Aorta (tissue), 5 donors: Measurements from ENCODE around the gene SVEP1. TPM values are rescaled to one million over a fixed set of nuclear protein-coding genes. Genes with fewer than 3 reads are reported as not detected.

Experiments used
- ATAC-seq: fragments of 200-7000 bp; cut with Tn5 transposase; one replicate; pipeline ENCODE4 v1.9.1; 2022; ENCODE audit warnings: moderate library complexity; ENCODE audit not compliant: low FRiP score
- DNase-seq, 2 donors: peaks; one replicate each; pipeline ENCODE4 v3.0.0-alpha.2; 2020
- H3K27ac ChIP-seq, 2 donors: one replicate each; pipeline ENCODE4 v1.5.1; 2013; ENCODE audit warnings: low read length in 2 of 2, mild to moderate bottlenecking in 2 of 2, moderate library complexity in 2 of 2, control low read depth in 1 of 2, inconsistent platforms in 1 of 2, low read depth in 1 of 2
- H3K27me3 ChIP-seq, 2 donors: one replicate each; pipeline ENCODE4 v1.6.1; 2013; ENCODE audit warnings: control low read depth in 1 of 2, low read length in 1 of 2, mild to moderate bottlenecking in 1 of 2, moderate library complexity in 1 of 2; ENCODE audit not compliant: insufficient read depth in 2 of 2, control insufficient read depth in 1 of 2
- H3K36me3 ChIP-seq, 2 donors: one replicate each; pipeline ENCODE4 v1.6.1; 2013; ENCODE audit warnings: control low read depth in 1 of 2, low read length in 1 of 2, mild to moderate bottlenecking in 1 of 2; ENCODE audit not compliant: insufficient read depth in 2 of 2, control insufficient read depth in 1 of 2
- H3K4me1 ChIP-seq, 2 donors: one replicate each; pipeline ENCODE4 v1.6.1; 2013; ENCODE audit warnings: low read length in 2 of 2, control low read depth in 1 of 2, mild to moderate bottlenecking in 1 of 2, moderate library complexity in 1 of 2; ENCODE audit not compliant: insufficient read depth in 2 of 2, control insufficient read depth in 1 of 2
- H3K4me3 ChIP-seq, 2 donors: one replicate each; pipeline ENCODE4 v1.5.1; 2013; ENCODE audit warnings: low read length in 2 of 2, control low read depth in 1 of 2, mild to moderate bottlenecking in 1 of 2
- H3K9me3 ChIP-seq: one replicate; pipeline ENCODE4 v1.6.1; 2013; ENCODE audit warnings: mild to moderate bottlenecking, low read length; ENCODE audit not compliant: control insufficient read depth
- WGBS, 2 donors: extraction: QIAGEN DNeasy Blood & Tissue Kit; methylation state at CpG; one replicate each; pipeline ENCODE4 v1.1.7; 2013; 5-methylcytosine and 5-hydroxymethylcytosine counted together
- intact Hi-C, 2 donors: fragments of 100-400 bp; cut with DNase I; formaldehyde crosslinking; loops; one replicate each; pipeline versions ENCODE4 v1.14.2 to v1.15.0; 2022
- polyA plus RNA-seq, 2 donors: library from polyadenylated mRNA; stranded (reverse); fragments of 200-250 nt; gene quantifications; one replicate each; pipeline ENCODE4 v1.2.3, GENCODE V29; 2013
- total RNA-seq, 2 donors: library from RNA; stranded (reverse); fragmentation: NEBNext Ultra II Directional; extraction: Animal tissue kit (Norgen Biotek cat#: 25700); gene quantifications; one replicate each; pipeline ENCODE4 v1.2.1, GENCODE V29; 2021
- donor health status: healthy with polysubstance abuse.
- donor health status: Bipolar disorder and iron deficiency.
- donor health status: DM: no; HTN: no; CAD: no.
- donor health status: DM: no; HTN: no; CAD: no.
- donor health status: DM: yes; HTN: yes; CAD: no.

SVEP1 gene
- total and polyA plus RNA-seq, 4 donors = 0.63 to 120 (median 38.4) TPM

- 89% methylated on average over 6 of the region's 6 CpGs for WGBS, 2 donors
These were observed 234.7 kb downstream of the SVEP1 start for GRCh38 chr9:110344821-110345220.

GRCh38 chr9:110343551-110343950 lies 236.0 kb downstream of the SVEP1 start:
- ATAC-seq = no peak
- no peaks in the 10 kb centered on the region for H3K4me1 ChIP-seq
- H3K27ac ChIP-seq = no peak overlapping the region
- H3K27me3 ChIP-seq = no peaks in the 10 kb centered on the region
- no peak overlapping the region for H3K4me3 ChIP-seq
- 87% methylated on average over 5 of the region's 5 CpGs for WGBS, 2 donors
- no peak for DNase-seq
- H3K36me3 ChIP-seq = no peaks in the 10 kb centered on the region
- no peaks in the 10 kb centered on the region for H3K9me3 ChIP-seq
- intact Hi-C loops = no loop called here

More at GRCh38 chr9:110344821-110345220, 234.7 kb downstream of the SVEP1 start:
- H3K27ac ChIP-seq = no peak overlapping the region
- intact Hi-C loops = no loop called here
- H3K4me3 ChIP-seq = no peak overlapping the region
- ATAC-seq (no peak), DNase-seq (no peak)
- H3K27me3 ChIP-seq = no peaks in the 10 kb centered on the region
- H3K4me1 ChIP-seq = no peaks in the 10 kb centered on the region
- H3K9me3 ChIP-seq = no peaks in the 10 kb centered on the region
- no peaks in the 10 kb centered on the region for H3K36me3 ChIP-seq

GRCh38 chr9:110340306-110340705 lies 239.2 kb downstream of the SVEP1 start:
- Histone ChIP-seq H3K4me3 (no peak overlapping the region), H3K27me3 (no peaks in the 10 kb centered on the region), H3K36me3 (no peaks in the 10 kb centered on the region), H3K4me1 (no peaks in the 10 kb centered on the region), H3K9me3 (no peaks in the 10 kb centered on the region), H3K27ac (no peak overlapping the region)
- no peak for DNase-seq
- ATAC-seq = no peak
- intact Hi-C loops = no loop called here
- WGBS, 2 donors = 77 to 82% methylated on average over 2 of the region's 2 CpGs

- H3K27ac ChIP-seq = no peak overlapping the region
- H3K4me1 ChIP-seq = no peaks in the 10 kb centered on the region
- no peak for ATAC-seq
- no peak for DNase-seq
- no peak overlapping the region for H3K4me3 ChIP-seq
- intact Hi-C loops = no loop called here
- 9 to 16% methylated on average over 1 of the region's 1 CpG for WGBS, 2 donors
- H3K27me3 ChIP-seq = no peaks in the 10 kb centered on the region
- no peaks in the 10 kb centered on the region for H3K9me3 ChIP-seq
- H3K36me3 ChIP-seq = no peaks in the 10 kb centered on the region
These were observed 241.4 kb downstream of the SVEP1 start for GRCh38 chr9:110338143-110338542.

GRCh38 chr9:110337727-110338126 lies 241.8 kb downstream of the SVEP1 start, which contains the start of gene TXNDC8:
TSS of gene TXNDC8 (minus strand) at chr9:110337863.
- H3K9me3 ChIP-seq = no peaks in the 10 kb centered on the region
- no peaks in the 10 kb centered on the region for H3K27me3 ChIP-seq
- H3K4me1 ChIP-seq = no peaks in the 10 kb centered on the region
- WGBS, 2 donors = 55 to 67% methylated on average over 1 of the region's 1 CpG
- no peak within 1 kb of the TSS for H3K4me3 ChIP-seq
- no peak for ATAC-seq
- intact Hi-C loops = no loop called here
- H3K27ac ChIP-seq = no peak within 1 kb of the TSS
- no peak for DNase-seq
- no peaks in the 10 kb centered on the region for H3K36me3 ChIP-seq

- WGBS, 2 donors = 93 to 95% methylated on average over 1 of the region's 1 CpG
- no peak for ATAC-seq
- Histone ChIP-seq H3K4me1 (no peaks in the 10 kb centered on the region), H3K36me3 (no peaks in the 10 kb centered on the region), H3K27me3 (no peaks in the 10 kb centered on the region), H3K27ac (no peak overlapping the region), H3K9me3 (no peaks in the 10 kb centered on the region), H3K4me3 (no peak overlapping the region)
- intact Hi-C loops = no loop called here
- no peak for DNase-seq
These were observed 243.2 kb downstream of the SVEP1 start for GRCh38 chr9:110336363-110336762.

GRCh38 chr9:110334871-110335270 lies 244.7 kb downstream of the SVEP1 start:
- Histone ChIP-seq H3K36me3 (no peaks in the 10 kb centered on the region), H3K4me1 (no peaks in the 10 kb centered on the region), H3K27ac (no peak overlapping the region), H3K9me3 (peaks cover 2% of the 10 kb centered on the region), H3K4me3 (no peak overlapping the region), H3K27me3 (no peaks in the 10 kb centered on the region)
- ATAC-seq (no peak), DNase-seq (no peak)
- intact Hi-C loops = no loop called here

GRCh38 chr9:110334183-110334582 lies 245.4 kb downstream of the SVEP1 start:
- Histone ChIP-seq H3K27ac (no peak overlapping the region), H3K4me1 (no peaks in the 10 kb centered on the region), H3K36me3 (no peaks in the 10 kb centered on the region), H3K27me3 (no peaks in the 10 kb centered on the region), H3K9me3 (peaks cover 2% of the 10 kb centered on the region), H3K4me3 (no peak overlapping the region)
- 75 to 80% methylated on average over 4 of the region's 4 CpGs for WGBS, 2 donors
- ATAC-seq (no peak), DNase-seq (no peak)
- intact Hi-C loops = no loop called here

- intact Hi-C loops = no loop called here
- no peaks in the 10 kb centered on the region for H3K36me3 ChIP-seq
These were observed 246.8 kb downstream of the SVEP1 start for GRCh38 chr9:110332766-110333165.

More at GRCh38 chr9:110332766-110333165, 246.8 kb downstream of the SVEP1 start:
- no peak for DNase-seq
- ATAC-seq = no peak
- Histone ChIP-seq H3K27me3 (no peaks in the 10 kb centered on the region), H3K27ac (no peak overlapping the region), H3K9me3 (peaks cover 2% of the 10 kb centered on the region), H3K4me3 (no peak overlapping the region), H3K4me1 (no peaks in the 10 kb centered on the region)
- WGBS, 2 donors = 74 to 78% methylated on average over 3 of the region's 3 CpGs
